ENCODE results near the gene DLG2.

DNA sequence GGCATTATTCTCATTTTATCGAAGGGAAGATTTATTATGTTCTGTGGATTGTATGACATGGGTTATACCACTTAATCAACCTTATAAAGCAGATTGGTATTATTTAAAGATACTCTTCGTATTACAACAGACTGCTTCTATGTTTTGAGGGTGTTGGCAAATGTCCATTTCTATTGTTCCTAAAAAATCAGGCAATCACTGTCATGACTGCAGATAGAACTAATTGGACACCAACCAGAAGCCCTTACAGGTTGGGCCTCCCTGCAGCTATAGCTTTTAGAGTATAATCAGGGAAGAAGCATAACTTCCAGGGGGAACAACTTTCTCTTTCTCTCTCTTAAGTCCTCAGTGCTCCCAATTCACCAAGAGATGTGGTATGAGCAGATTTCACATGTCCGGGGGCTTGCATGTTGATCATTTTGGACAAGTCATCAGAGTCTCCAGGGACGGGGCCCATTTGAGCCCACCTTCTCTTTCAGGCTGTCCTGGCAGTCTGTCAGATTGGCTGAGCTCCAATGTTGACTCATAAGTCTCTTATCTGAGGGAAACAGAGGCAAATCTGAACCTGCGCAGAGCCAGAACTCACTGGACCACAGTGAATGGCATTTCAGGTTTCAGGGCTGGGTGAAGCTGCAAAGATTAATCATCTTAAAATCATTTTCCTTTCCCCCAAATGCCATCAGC lies 2077.0 kb downstream of the DLG2 start:
- TF ChIP-seq, protein P1, sequence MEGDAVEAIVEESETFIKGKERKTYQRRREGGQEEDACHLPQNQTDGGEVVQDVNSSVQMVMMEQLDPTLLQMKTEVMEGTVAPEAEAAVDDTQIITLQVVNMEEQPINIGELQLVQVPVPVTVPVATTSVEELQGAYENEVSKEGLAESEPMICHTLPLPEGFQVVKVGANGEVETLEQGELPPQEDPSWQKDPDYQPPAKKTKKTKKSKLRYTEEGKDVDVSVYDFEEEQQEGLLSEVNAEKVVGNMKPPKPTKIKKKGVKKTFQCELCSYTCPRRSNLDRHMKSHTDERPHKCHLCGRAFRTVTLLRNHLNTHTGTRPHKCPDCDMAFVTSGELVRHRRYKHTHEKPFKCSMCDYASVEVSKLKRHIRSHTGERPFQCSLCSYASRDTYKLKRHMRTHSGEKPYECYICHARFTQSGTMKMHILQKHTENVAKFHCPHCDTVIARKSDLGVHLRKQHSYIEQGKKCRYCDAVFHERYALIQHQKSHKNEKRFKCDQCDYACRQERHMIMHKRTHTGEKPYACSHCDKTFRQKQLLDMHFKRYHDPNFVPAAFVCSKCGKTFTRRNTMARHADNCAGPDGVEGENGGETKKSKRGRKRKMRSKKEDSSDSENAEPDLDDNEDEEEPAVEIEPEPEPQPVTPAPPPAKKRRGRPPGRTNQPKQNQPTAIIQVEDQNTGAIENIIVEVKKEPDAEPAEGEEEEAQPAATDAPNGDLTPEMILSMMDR (conservative IDR thresholded peaks at IDR 0.05 in 1 of 2, IDR thresholded peaks at IDR 0.05 in 1 of 2; ENCODE audit: extremely low read depth in 1 of 2, insufficient read depth in 1 of 2, low read depth in 1 of 2, low read length in 2 of 2) = no peak
- TF ChIP-seq EZH2 (IDR thresholded peaks at IDR 0.05; ENCODE audit: borderline replicate concordance, low read length) = no peak
